ENCODE data around the gene EFCAB6.

EFCAB6 gene

DNA sequence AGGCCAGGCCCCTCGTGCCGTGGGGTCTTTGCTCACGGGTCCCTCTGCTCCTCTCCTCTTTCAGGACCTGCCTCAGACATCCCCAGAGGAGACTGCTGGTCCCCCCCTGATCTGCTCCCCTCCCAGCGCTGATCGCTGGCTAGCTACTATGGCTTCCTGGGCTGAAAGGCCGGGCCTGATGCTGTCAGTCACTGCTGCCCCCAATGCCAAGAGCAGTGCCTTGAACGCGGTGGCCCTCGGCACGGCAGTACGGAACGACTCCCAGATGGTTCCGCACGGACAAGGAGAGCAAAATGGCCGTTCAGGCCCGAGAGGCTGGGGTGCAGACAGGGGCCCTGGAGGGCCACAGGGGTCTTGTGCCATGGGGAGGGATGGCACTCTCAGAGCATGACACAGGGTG is 28.7 kb upstream of the EFCAB6 start:
- DNase-seq (ENCODE audit: low spot score): no peak
- TF ChIP-seq, protein P1, sequence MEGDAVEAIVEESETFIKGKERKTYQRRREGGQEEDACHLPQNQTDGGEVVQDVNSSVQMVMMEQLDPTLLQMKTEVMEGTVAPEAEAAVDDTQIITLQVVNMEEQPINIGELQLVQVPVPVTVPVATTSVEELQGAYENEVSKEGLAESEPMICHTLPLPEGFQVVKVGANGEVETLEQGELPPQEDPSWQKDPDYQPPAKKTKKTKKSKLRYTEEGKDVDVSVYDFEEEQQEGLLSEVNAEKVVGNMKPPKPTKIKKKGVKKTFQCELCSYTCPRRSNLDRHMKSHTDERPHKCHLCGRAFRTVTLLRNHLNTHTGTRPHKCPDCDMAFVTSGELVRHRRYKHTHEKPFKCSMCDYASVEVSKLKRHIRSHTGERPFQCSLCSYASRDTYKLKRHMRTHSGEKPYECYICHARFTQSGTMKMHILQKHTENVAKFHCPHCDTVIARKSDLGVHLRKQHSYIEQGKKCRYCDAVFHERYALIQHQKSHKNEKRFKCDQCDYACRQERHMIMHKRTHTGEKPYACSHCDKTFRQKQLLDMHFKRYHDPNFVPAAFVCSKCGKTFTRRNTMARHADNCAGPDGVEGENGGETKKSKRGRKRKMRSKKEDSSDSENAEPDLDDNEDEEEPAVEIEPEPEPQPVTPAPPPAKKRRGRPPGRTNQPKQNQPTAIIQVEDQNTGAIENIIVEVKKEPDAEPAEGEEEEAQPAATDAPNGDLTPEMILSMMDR (IDR thresholded peaks at IDR 0.05; ENCODE audit: extremely low read depth, missing control alignments): no peak

DNA sequence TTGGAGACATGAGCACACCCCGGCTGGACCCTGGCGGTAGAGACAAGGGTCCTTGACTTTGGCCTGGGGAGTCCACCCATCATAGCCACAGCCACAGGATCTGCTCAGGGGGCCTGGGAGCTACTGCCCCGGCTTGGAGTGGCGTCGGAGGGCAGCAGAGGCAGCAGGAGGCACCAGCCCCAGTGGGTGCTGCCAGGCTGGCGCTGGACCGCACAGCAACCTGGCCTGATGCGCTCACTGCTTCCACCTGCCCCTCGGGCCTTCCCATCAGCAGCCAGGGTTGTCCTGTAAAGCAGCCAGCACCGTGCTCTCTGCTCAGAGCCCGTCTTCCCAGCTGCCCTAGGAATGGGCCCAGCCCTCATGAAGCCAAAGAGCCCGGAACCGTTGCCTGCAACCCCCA is 28.3 kb upstream of the EFCAB6 start:
- no peak for DNase-seq (ENCODE audit: low spot score)
- TF ChIP-seq, protein P1 (IDR thresholded peaks at IDR 0.05; ENCODE audit: extremely low read depth, missing control alignments): no peak

DNA sequence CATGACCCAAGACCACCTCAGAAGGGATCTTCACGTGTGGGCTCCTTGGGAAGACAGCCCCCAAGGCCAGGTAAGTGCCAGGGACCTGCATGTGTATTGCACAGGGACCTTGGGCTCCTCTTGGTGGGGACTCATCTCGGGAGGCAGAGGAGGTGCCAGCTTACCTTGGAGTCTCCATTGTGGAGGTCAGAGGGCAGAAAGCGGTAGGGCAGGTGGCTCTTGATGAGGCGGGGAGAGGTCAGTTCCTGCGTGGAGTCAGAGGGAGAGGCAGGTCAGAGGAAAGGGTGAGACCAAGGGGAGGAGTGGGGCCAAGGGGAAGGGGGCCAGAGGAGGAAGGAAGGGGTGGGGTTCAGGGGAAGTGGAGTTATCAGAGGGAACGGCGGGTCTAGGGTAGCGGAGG is 27.7 kb upstream of the EFCAB6 start:
- TF ChIP-seq, protein P1 (IDR thresholded peaks at IDR 0.05; ENCODE audit: extremely low read depth, missing control alignments): no peak
- DNase-seq (ENCODE audit: low spot score): no peak

DNA sequence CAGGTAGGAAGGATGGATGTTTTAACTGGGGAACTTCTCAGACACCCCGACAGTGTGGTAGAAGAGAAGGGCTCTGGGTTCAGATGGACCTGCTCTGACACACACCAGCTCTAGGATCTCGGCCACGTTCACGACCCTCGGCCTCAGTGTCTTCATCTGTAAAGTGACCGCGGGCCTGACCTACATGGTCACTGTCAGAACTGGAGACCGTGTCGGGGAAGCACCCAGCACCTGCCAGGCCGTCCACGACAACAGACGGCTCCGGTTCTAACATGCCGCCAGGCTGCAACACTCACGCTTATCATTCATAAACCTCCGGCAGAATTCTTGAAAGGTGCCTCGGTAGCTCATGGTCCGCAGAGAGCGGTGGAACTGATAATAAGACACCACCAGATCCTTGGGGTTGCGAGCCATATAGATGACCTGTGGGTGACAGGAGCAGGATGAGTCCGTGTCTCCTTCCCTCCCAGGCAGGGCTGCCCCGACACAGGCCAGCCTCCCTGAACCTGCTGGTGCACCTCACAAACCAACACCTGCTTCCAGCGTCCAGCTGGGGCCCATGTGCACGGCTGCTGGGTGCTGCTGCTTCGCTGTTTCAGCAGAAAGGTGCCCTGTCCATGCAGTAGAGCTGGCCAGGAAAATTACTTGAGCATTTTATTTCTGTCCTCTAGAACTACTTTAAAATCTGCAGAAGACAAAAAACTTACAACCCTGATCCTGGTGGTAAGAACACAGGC is 26.6 kb upstream of the EFCAB6 start:
- DNase-seq (ENCODE audit: low spot score): no peak
- TF ChIP-seq, protein P1 (IDR thresholded peaks at IDR 0.05; ENCODE audit: extremely low read depth, missing control alignments): no peak

DNA sequence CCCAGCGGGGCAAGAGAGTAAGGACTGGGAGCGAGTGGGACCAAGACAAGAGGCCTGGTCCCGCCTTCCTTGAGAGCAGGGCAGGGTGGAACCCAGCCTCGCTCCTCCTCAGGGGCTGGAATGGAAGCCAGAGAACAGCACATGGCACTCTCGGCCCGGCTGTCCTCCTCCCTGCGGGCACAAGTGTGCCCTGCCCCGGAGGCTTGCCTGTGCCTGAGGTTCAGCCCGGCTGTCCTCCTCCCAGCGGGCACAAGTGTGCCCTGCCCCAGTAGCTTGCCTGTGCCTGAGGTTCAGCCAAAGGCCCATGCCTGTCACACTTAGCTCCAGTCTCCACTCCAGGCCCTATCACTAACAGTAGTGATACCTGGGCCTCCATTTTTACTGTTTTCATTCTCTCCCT is 26.1 kb upstream of the EFCAB6 start:
- TF ChIP-seq, protein P1 (IDR thresholded peaks at IDR 0.05; ENCODE audit: extremely low read depth, missing control alignments): no peak
- DNase-seq (ENCODE audit: low spot score): no peak

DNA sequence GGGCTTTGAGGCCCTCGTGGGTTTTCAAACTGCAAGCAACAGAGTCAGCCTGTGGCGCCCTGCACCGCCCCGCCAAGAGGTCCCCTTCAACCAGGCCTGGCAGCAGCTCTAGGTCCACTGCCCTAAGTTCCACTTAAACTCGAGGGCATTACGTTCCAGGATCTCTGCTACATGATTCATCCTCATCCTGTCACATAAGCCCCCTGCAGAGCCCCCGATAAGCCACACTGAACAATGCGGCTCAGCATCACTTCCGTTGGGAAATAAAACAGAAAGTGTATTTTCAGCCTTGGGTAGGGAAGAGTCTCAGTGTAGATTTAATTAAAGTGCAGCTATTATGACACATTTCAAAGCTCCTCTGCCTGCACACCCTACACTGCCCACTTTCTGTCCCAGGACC is 25.6 kb upstream of the EFCAB6 start:
- no peak for DNase-seq (ENCODE audit: low spot score)
- TF ChIP-seq, protein P1 (IDR thresholded peaks at IDR 0.05; ENCODE audit: extremely low read depth, missing control alignments): no peak

DNA sequence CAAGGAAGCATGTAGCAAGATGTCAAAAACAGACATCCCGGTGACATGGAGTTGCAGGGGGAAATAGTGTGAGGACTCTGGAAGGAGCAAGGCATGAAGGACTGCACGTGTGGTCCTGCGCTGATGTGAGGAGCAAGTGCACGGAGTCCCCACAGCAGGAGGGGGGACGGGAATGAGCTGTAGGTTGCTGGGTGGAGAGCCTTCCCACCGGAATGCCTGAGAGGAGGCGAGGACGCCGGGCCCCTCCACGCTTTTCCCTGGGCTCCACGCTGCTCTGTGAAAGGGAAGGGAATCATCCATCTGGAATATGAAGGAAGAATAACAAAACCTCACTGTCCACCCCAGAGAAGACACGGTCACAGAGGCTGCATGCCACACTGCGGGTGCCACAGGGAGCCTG is 23.6 kb upstream of the EFCAB6 start:
- TF ChIP-seq, protein P1 (IDR thresholded peaks at IDR 0.05; ENCODE audit: extremely low read depth, missing control alignments): no peak
- DNase-seq (ENCODE audit: low spot score): no peak

Measured in GM20000 (cell line).